ENCODE data around the gene TDRD12.

- TF ChIP-seq CTCF (tag by site-specific recombination; IDR thresholded peaks at IDR 0.05), result no peak
- no peak for TF ChIP-seq PRDM6 (tag by site-specific recombination; IDR thresholded peaks at IDR 0.05)
- no peak for TF ChIP-seq ZNF558 (tag by site-specific recombination; IDR thresholded peaks at IDR 0.05)
These were observed 143.2 kb downstream of the TDRD12 start for GRCh38 chr19:32862741-32863140.
